Measurements from ENCODE around the gene FAF1. TPM values are rescaled to one million over a fixed set of nuclear protein-coding genes. Genes with fewer than 3 reads are reported as not detected.
"Not testable (repeated sequence)": the region's sequence is repeated elsewhere in the genome, so short reads cannot be mapped to it uniquely, and the experiment has no call there.

Gene FAF1
- total RNA-seq, 4 donors from 2014 or later: 72.0 to 107 (median 92.0) TPM

GRCh38 chr1:50774759-50775351 lies 185.2 kb downstream of the FAF1 start:
- Histone ChIP-seq H3K27ac (no peak overlapping the region), H3K4me1 (no peaks in the 10 kb centered on the region), H3K36me3 (no peaks in the 10 kb centered on the region), H3K4me3 (no peak overlapping the region), H3K9me3 (no peaks in the 10 kb centered on the region), H3K27me3 (no peaks in the 10 kb centered on the region)
- ATAC-seq: no peak
- TF ChIP-seq CTCF (IDR thresholded peaks at IDR 0.05 in 4 of 5, conservative IDR thresholded peaks at IDR 0.05 in 1 of 5) (peak; percentile 37 to 75 (median 58)), POLR2A (IDR thresholded peaks at IDR 0.05) (no peak)
- intact Hi-C loops (cut with DNase I; ENCODE audit: low total_unique reads) (loop anchor here (1.0 to 10.0 kb wide), 3 partner anchors 150 to 414 kb away; no protein-coding TSS in a partner anchor), in situ Hi-C loops (cut with MboI; ENCODE audit: low sequenced_read_pairs in 4 of 4) (loop anchor here (5.0 to 25.0 kb wide), 6 partner anchors 162 to 420 kb away; no protein-coding TSS in a partner anchor)
- DNase-seq: no peak

- no peaks in the 10 kb centered on the region for H3K9me3 ChIP-seq
- intact Hi-C loops (cut with DNase I; ENCODE audit: low total_unique reads) (no loop called here), in situ Hi-C loops (cut with MboI; ENCODE audit: low sequenced_read_pairs in 4 of 4) (loop anchor here in 1 of 4 donors (25.0 kb wide), 1 partner anchor 171 kb away; no protein-coding TSS in a partner anchor)
- TF ChIP-seq CTCF (IDR thresholded peaks at IDR 0.05 in 4 of 5, conservative IDR thresholded peaks at IDR 0.05 in 1 of 5) (no peak), POLR2A (IDR thresholded peaks at IDR 0.05) (no peak)
- H3K27ac ChIP-seq: no peak overlapping the region
- DNase-seq (no peak), ATAC-seq (no peak)
- no peak overlapping the region for H3K4me3 ChIP-seq
- H3K36me3 ChIP-seq: no peaks in the 10 kb centered on the region
- peaks cover 7% of the 10 kb centered on the region in 2 donors for H3K4me1 ChIP-seq
- H3K27me3 ChIP-seq: no peaks in the 10 kb centered on the region
These were observed 193.4 kb downstream of the FAF1 start for GRCh38 chr1:50766688-50767087.

- in situ Hi-C loops (cut with MboI; ENCODE audit: low sequenced_read_pairs in 4 of 4): loop anchor here in 1 of 4 donors (25.0 kb wide), 1 partner anchor 181 kb away; no protein-coding TSS in a partner anchor
- H3K36me3 ChIP-seq; H3K4me1 ChIP-seq; DNase-seq; intact Hi-C loops (cut with DNase I; ENCODE audit: low total_unique reads); H3K4me3 ChIP-seq; ATAC-seq; H3K9me3 ChIP-seq; H3K27ac ChIP-seq; H3K27me3 ChIP-seq: not testable (repeated sequence)
These were observed 203.5 kb downstream of the FAF1 start for GRCh38 chr1:50756543-50756942.

GRCh38 chr1:50754764-50755163 lies 205.3 kb downstream of the FAF1 start:
- DNase-seq; intact Hi-C loops (cut with DNase I; ENCODE audit: low total_unique reads); ATAC-seq; H3K27ac ChIP-seq; H3K36me3 ChIP-seq; H3K4me3 ChIP-seq; H3K9me3 ChIP-seq; H3K27me3 ChIP-seq; H3K4me1 ChIP-seq: not testable (repeated sequence)
- in situ Hi-C loops (cut with MboI; ENCODE audit: low sequenced_read_pairs in 4 of 4): loop anchor here in 1 of 4 donors (25.0 kb wide), 1 partner anchor 183 kb away; no protein-coding TSS in a partner anchor

GRCh38 chr1:50750021-50750619 lies 209.9 kb downstream of the FAF1 start:
- in situ Hi-C loops (cut with MboI; ENCODE audit: low sequenced_read_pairs in 4 of 4): loop anchor here in 1 of 4 donors (25.0 kb wide), 1 partner anchor 187 kb away; no protein-coding TSS in a partner anchor
- no peaks in the 10 kb centered on the region for H3K9me3 ChIP-seq
- no peak overlapping the region for H3K4me3 ChIP-seq
- TF ChIP-seq POLR2A (IDR thresholded peaks at IDR 0.05): no peak
- TF ChIP-seq CTCF (IDR thresholded peaks at IDR 0.05 in 4 of 5, conservative IDR thresholded peaks at IDR 0.05 in 1 of 5): no peak
- intact Hi-C loops (cut with DNase I; ENCODE audit: low total_unique reads): no loop called here
- H3K27ac ChIP-seq: no peak overlapping the region
- H3K36me3 ChIP-seq: no peaks in the 10 kb centered on the region
- H3K27me3 ChIP-seq: no peaks in the 10 kb centered on the region
- no peak for ATAC-seq
- no peaks in the 10 kb centered on the region for H3K4me1 ChIP-seq
- DNase-seq: no peak
